Spleen (tissue), 11 donors: Measurements from ENCODE around the gene AADACL2. TPM values are rescaled to one million over a fixed set of nuclear protein-coding genes. Genes with fewer than 3 reads are reported as not detected.

Experiments used
- DNase-seq: peaks from one replicate; pipeline ENCODE4 v3.0.0-alpha.2; 2020
- H3K27ac ChIP-seq, 8 donors: fragments of 200-600 bp; sonication (generic) in 7 of 8; 1 replicate in 4 of 8; 2 replicates in 4 of 8; pipeline versions ENCODE4 v1.5.0 to v1.8.0; 2016 to 2021; ENCODE audit warnings: inconsistent platforms in 4 of 8, mild to moderate bottlenecking in 4 of 8, moderate library complexity in 1 of 8
- H3K27me3 ChIP-seq, 7 donors: fragments of 200-600 bp; sonication (generic) in 6 of 7; replicated peaks in 1 of 7; 1 replicate in 4 of 7; 2 replicates in 3 of 7; pipeline versions ENCODE4 v1.5.0 to v1.8.0; 2016 to 2021; ENCODE audit warnings: inconsistent platforms in 3 of 7, mild to moderate bottlenecking in 1 of 7
- H3K36me3 ChIP-seq, 6 donors: fragments of 200-600 bp; sonication (generic) in 5 of 6; 1 replicate in 4 of 6; 2 replicates in 2 of 6; pipeline versions ENCODE4 v1.5.0 to v1.8.0; 2016 to 2021; ENCODE audit warnings: inconsistent platforms in 2 of 6
- H3K4me1 ChIP-seq, 6 donors: fragments of 200-600 bp; sonication (generic) in 5 of 6; 1 replicate in 3 of 6; 2 replicates in 3 of 6; pipeline versions ENCODE4 v1.5.0 to v1.8.0; 2016 to 2021; ENCODE audit warnings: inconsistent platforms in 3 of 6
- H3K4me3 ChIP-seq, 8 donors: fragments of 200-600 bp; sonication (generic) in 7 of 8; 1 replicate in 4 of 8; 2 replicates in 4 of 8; pipeline versions ENCODE4 v1.5.0 to v1.8.0; 2016 to 2021; ENCODE audit warnings: inconsistent platforms in 4 of 8, mild to moderate bottlenecking in 4 of 8, moderate library complexity in 2 of 8
- H3K9me3 ChIP-seq, 8 donors: fragments of 200-600 bp; sonication (generic) in 7 of 8; 1 replicate in 4 of 8; 2 replicates in 4 of 8; pipeline versions ENCODE4 v1.5.0 to v1.8.0; 2016 to 2021; ENCODE audit warnings: inconsistent platforms in 4 of 8
- POLR2A ChIP-seq, 3 donors: fragments of 450-650 bp; IDR thresholded peaks; one replicate each; pipeline ENCODE4 v1.5.1; 2017; ENCODE audit warnings: antibody characterized with exemption in 3 of 3, mild to moderate bottlenecking in 1 of 3
- POLR2AphosphoS5 ChIP-seq, 3 donors: sonication (generic); formaldehyde crosslinking; IDR thresholded peaks; one replicate each; pipeline ENCODE4 v1.5.1; 2017; ENCODE audit warnings: antibody characterized with exemption in 3 of 3
- WGBS, 5 donors: extraction: QIAGEN DNeasy Blood & Tissue Kit in 3 of 5; methylation state at CpG; one replicate each; pipeline versions ENCODE4 v1.1.5 to v1.1.7; 2013 to 2018; 5-methylcytosine and 5-hydroxymethylcytosine counted together
- intact Hi-C: fragments of 100-400 bp; cut with DNase I; formaldehyde crosslinking; loops from one replicate; pipeline ENCODE4 v1.15.0; 2023; ENCODE audit warnings: low total_unique reads
- polyA plus RNA-seq, 3 donors: library from polyadenylated mRNA; stranded (reverse); fragments of 200-250 nt; gene quantifications; one replicate each; pipeline ENCODE4 v1.2.1, GENCODE V29; 2013
- total RNA-seq, 7 donors: library from RNA; depleted of rRNA in 3 of 7; stranded (reverse); fragments of >200 nt in 3 of 7; fragmentation: NEBNext Ultra II Directional in 4 of 7; extraction: Animal tissue kit (Norgen Biotek cat#: 25700) in 4 of 7; gene quantifications; one replicate each; pipeline versions ENCODE4 v1.1.0 to v1.2.1, GENCODE V29; 2016 to 2021
- TF ChIP-seq, protein P1 (sequence below), 11 experiments: fragments of 200-600 bp in 7 of 11; fragments of 450-650 bp in 4 of 11; sonication (generic) in 4 of 11; IDR thresholded peaks in 8 of 11; conservative IDR thresholded peaks in 3 of 11; 1 replicate in 7 of 11; 2 replicates in 4 of 11; pipeline versions ENCODE4 v1.4.0 to v1.8.0; 2016 to 2021; ENCODE audit warnings: antibody characterized with exemption in 11 of 11, inconsistent platforms in 4 of 11, mild to moderate bottlenecking in 1 of 11
- donor health status: healthy with polysubstance abuse.
- donor health status: DM: no; HTN: no; CAD: no; lungs with moderate emphysema.
- donor health status: DM: no; HTN: no; CAD: no.
- donor health status: Bipolar disorder and iron deficiency.
- donor health status: healthy.
- donor health status: DM: no; HTN: no; CAD: no.
- donor health status: DM: yes; HTN: yes; CAD: no.

AADACL2 gene
- total and polyA plus RNA-seq, 10 donors, result not detected

DNA sequence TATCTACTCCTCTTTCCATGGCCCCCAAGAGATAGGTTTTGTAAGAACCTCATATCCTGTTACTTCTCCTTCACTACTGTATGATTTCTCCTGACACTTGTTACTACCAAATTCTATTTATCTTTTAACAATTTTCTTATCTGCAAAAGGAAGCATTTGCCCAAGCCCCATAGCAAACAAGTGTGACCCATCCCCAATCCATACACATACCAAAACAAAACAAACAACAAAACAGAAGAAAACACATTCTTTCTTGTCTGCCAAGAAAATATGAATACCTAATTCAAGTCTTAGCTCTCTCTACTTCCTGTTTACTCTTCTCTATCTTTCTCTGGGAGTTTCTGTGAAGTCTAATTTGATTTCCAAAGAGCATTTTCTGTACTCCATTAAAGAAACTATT lies 41.2 kb downstream of the AADACL2 start:
- Histone ChIP-seq H3K9me3 (no peaks in the 10 kb centered on the region), H3K27me3 (no peaks in the 10 kb centered on the region), H3K27ac (no peak overlapping the region), H3K4me1 (peaks cover 0 to 20% (median 3%) of the 10 kb centered on the region in 6 donors), H3K4me3 (no peak overlapping the region), H3K36me3 (no peaks in the 10 kb centered on the region)
- intact Hi-C loops, result no loop called here
- no peak for TF ChIP-seq POLR2A (IDR thresholded peaks at IDR 0.05)
- no peak for TF ChIP-seq POLR2AphosphoS5 (IDR thresholded peaks at IDR 0.05)
- TF ChIP-seq, protein P1, sequence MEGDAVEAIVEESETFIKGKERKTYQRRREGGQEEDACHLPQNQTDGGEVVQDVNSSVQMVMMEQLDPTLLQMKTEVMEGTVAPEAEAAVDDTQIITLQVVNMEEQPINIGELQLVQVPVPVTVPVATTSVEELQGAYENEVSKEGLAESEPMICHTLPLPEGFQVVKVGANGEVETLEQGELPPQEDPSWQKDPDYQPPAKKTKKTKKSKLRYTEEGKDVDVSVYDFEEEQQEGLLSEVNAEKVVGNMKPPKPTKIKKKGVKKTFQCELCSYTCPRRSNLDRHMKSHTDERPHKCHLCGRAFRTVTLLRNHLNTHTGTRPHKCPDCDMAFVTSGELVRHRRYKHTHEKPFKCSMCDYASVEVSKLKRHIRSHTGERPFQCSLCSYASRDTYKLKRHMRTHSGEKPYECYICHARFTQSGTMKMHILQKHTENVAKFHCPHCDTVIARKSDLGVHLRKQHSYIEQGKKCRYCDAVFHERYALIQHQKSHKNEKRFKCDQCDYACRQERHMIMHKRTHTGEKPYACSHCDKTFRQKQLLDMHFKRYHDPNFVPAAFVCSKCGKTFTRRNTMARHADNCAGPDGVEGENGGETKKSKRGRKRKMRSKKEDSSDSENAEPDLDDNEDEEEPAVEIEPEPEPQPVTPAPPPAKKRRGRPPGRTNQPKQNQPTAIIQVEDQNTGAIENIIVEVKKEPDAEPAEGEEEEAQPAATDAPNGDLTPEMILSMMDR (IDR thresholded peaks at IDR 0.05 in 8 of 11, conservative IDR thresholded peaks at IDR 0.05 in 3 of 11), result no peak
- DNase-seq, result no peak

GRCh38 chr3:151775314-151776258 lies 41.9 kb downstream of the AADACL2 start:
- H3K9me3 ChIP-seq, result no peaks in the 10 kb centered on the region
- H3K4me1 ChIP-seq, result peaks cover 0 to 13% (median 3%) of the 10 kb centered on the region in 6 donors
- H3K27me3 ChIP-seq, result no peaks in the 10 kb centered on the region
- TF ChIP-seq POLR2A (IDR thresholded peaks at IDR 0.05) (no peak), POLR2AphosphoS5 (IDR thresholded peaks at IDR 0.05) (no peak)
- TF ChIP-seq, protein P1 (IDR thresholded peaks at IDR 0.05 in 8 of 11, conservative IDR thresholded peaks at IDR 0.05 in 3 of 11), result no peak
- DNase-seq, result no peak
- no peaks in the 10 kb centered on the region for H3K36me3 ChIP-seq
- WGBS, 5 donors, result 59 to 73% (median 61%) methylated on average over 4 of the region's 4 CpGs
- no peak overlapping the region for H3K4me3 ChIP-seq
- no peak overlapping the region for H3K27ac ChIP-seq
- intact Hi-C loops, result no loop called here

- Histone ChIP-seq H3K9me3 (no peaks in the 10 kb centered on the region), H3K27me3 (no peaks in the 10 kb centered on the region), H3K36me3 (no peaks in the 10 kb centered on the region), H3K27ac (no peak overlapping the region), H3K4me3 (no peak overlapping the region), H3K4me1 (peaks cover 0 to 6% (median 0%) of the 10 kb centered on the region in 6 donors)
- TF ChIP-seq POLR2A (IDR thresholded peaks at IDR 0.05), result no peak
- TF ChIP-seq, protein P1 (IDR thresholded peaks at IDR 0.05 in 8 of 11, conservative IDR thresholded peaks at IDR 0.05 in 3 of 11), result no peak
- TF ChIP-seq POLR2AphosphoS5 (IDR thresholded peaks at IDR 0.05), result no peak
- intact Hi-C loops, result no loop called here
- WGBS, 5 donors, result 73 to 98% (median 85%) methylated on average over 1 of the region's 1 CpG
- DNase-seq, result no peak
Observed at GRCh38 chr3:151776259-151776740, 42.6 kb downstream of the AADACL2 start.

DNA sequence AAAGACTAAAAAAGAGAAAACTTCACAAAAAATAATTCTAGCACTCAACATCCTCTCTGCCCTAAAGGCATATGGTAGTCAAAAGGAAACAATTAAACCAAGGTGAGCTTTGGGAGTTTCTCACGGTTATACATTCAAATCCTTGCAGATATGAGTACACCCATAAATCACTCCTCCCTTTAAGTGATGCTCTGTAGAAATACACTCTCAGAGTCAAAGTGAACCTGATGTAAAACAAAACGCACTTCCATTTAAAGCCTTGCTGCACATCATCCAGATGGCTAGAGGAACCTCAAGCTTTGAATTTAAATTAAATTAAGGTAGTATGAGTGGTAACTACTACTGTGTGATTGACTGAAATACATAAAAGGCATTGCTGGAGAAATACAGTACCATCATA lies 44.2 kb downstream of the AADACL2 start:
- WGBS, 5 donors, result 78 to 88% (median 88%) methylated on average over 2 of the region's 2 CpGs
- TF ChIP-seq POLR2A (IDR thresholded peaks at IDR 0.05), result no peak
- no peak for TF ChIP-seq POLR2AphosphoS5 (IDR thresholded peaks at IDR 0.05)
- H3K4me3 ChIP-seq, result no peak overlapping the region
- H3K27me3 ChIP-seq, result no peaks in the 10 kb centered on the region
- intact Hi-C loops, result no loop called here
- DNase-seq, result no peak
- H3K27ac ChIP-seq, result no peak overlapping the region
- H3K9me3 ChIP-seq, result no peaks in the 10 kb centered on the region
- no peaks in the 10 kb centered on the region for H3K4me1 ChIP-seq
- H3K36me3 ChIP-seq, result no peaks in the 10 kb centered on the region
